Heart left ventricle (tissue), 13 donors: ENCODE results near the gene DPYSL5.

Experiments
- CTCF ChIP-seq, 12 donors: fragments of 200-600 bp; sonication (generic) in 4 of 12; IDR thresholded peaks; one replicate each; pipeline versions ENCODE4 v1.5.0 to v1.8.0; 2018 to 2022; ENCODE audit warnings: antibody characterized with exemption in 12 of 12, mild to moderate bottlenecking in 5 of 12
- POLR2A ChIP-seq, 2 donors: fragments of 450-650 bp; IDR thresholded peaks; one replicate each; pipeline ENCODE4 v1.6.1; 2017; ENCODE audit warnings: antibody characterized with exemption in 2 of 2, mild to moderate bottlenecking in 2 of 2, moderate library complexity in 2 of 2
- donor health status: ischemic (EF 13 %, LVEDD 7.1; RV severe dilation, severe dysfunction).
- donor health status: DM: no; HTN: yes; CAD: no.
- donor health status: DM: no; HTN: no; CAD: no.
- donor health status: ischemic (EF 25% LVEDD 6.9; RV normal size, moderate dysfunction).
- donor health status: ischemic (EF 25% LVEDD 5.7; RV mildly dilated, moderate dysfunction).
- donor health status: ischemic (EF 35%, LVEDD 5.7; RV mildly dilated, moderate dysfunction).
- donor health status: nonischemic (EF 11% LVEDD 7.7; RV severe dilation, severe dysfunction).
- donor health status: DM: yes; HTN: yes; CAD: no.
- donor health status: PGD.
- donor health status: ischemic (EF 29% LVEDD 5.4; RV normal size, mild dysfunction).
- donor health status: nonischemic (EF 23%, LVEDD 6.1; RV moderate dilation, normal function).

- TF ChIP-seq CTCF (IDR thresholded peaks at IDR 0.05) (no peak), POLR2A (IDR thresholded peaks at IDR 0.05) (no peak)
These were observed 124.2 kb downstream of the DPYSL5 start for GRCh38 chr2:26971911-26972786.
